ENCODE results near the gene NTM.

GRCh38 chr11:132245403-132246385, 875.3 kb downstream of the NTM start:
- TF ChIP-seq CTCF (IDR thresholded peaks at IDR 0.05; ENCODE audit: insufficient read depth, low read length) (no peak), REST (IDR thresholded peaks at IDR 0.05; ENCODE audit: insufficient replicate concordance, low read depth) (no peak)
